ENCODE results near the gene BCAS1. TPM values are rescaled to one million over a fixed set of nuclear protein-coding genes. Genes with fewer than 3 reads are reported as not detected.

The BCAS1 gene
- total RNA-seq, 2 donors from 2014 or later: not detected

DNA sequence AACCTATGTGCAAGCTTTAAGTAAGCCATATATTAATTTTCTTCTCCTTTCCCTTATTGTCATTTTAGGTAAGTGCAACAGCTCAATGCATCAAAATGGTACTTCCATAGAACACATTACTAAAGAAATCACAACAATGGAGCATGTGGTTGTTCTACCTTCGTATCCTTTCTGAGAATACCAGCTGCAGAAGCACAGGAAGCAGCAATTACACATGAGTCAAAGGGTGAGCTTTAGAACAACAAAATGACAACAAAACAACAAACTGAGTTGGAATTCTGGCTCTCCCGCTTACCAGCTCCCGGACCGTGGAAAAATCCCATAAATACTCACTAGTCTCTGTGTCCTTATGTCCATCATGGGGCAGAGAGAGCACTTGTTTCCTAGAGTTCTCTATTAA, 108.9 kb downstream of the BCAS1 start:
- H3K9me3 Mint-ChIP-seq: no peaks in the 10 kb centered on the region
- no peaks in the 10 kb centered on the region for H3K36me3 Mint-ChIP-seq (ENCODE audit: low read depth)
- H3K27ac Mint-ChIP-seq: no peak overlapping the region
- TF ChIP-seq, protein P1, sequence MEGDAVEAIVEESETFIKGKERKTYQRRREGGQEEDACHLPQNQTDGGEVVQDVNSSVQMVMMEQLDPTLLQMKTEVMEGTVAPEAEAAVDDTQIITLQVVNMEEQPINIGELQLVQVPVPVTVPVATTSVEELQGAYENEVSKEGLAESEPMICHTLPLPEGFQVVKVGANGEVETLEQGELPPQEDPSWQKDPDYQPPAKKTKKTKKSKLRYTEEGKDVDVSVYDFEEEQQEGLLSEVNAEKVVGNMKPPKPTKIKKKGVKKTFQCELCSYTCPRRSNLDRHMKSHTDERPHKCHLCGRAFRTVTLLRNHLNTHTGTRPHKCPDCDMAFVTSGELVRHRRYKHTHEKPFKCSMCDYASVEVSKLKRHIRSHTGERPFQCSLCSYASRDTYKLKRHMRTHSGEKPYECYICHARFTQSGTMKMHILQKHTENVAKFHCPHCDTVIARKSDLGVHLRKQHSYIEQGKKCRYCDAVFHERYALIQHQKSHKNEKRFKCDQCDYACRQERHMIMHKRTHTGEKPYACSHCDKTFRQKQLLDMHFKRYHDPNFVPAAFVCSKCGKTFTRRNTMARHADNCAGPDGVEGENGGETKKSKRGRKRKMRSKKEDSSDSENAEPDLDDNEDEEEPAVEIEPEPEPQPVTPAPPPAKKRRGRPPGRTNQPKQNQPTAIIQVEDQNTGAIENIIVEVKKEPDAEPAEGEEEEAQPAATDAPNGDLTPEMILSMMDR (conservative IDR thresholded peaks at IDR 0.05): no peak
- H3K27ac ChIP-seq (ENCODE audit: low read depth, low read length): no peak overlapping the region
- no peak overlapping the region for H3K9ac ChIP-seq (ENCODE audit: extremely low read depth, low read length, poor library complexity, severe bottlenecking)
- no peaks in the 10 kb centered on the region for H3K4me1 Mint-ChIP-seq
- H3K36me3 ChIP-seq (ENCODE audit: control insufficient read depth, insufficient read depth, low read length): no peaks in the 10 kb centered on the region
- no peaks in the 10 kb centered on the region for H3K4me1 ChIP-seq (ENCODE audit: control insufficient read depth, insufficient read depth, low read length)
- no peaks in the 10 kb centered on the region for H3K27me3 ChIP-seq (ENCODE audit: control insufficient read depth, insufficient read depth, low read length, poor library complexity, severe bottlenecking)
- DNase-seq: no peak
- no peaks in the 10 kb centered on the region for H3K27me3 Mint-ChIP-seq (ENCODE audit: insufficient read depth)
- WGBS, 2 experiments (ENCODE audit: insufficient coverage in 1 of 2, insufficient read length in 1 of 2): 56 to 65% methylated on average over 3 to 4 of the region's 4 CpGs
- no peaks in the 10 kb centered on the region for H3K9me3 ChIP-seq (ENCODE audit: control insufficient read depth, low read length)
- H3K4me3 Mint-ChIP-seq: no peak overlapping the region
- no peak overlapping the region for H3K4me3 ChIP-seq (ENCODE audit: low read length)

DNA sequence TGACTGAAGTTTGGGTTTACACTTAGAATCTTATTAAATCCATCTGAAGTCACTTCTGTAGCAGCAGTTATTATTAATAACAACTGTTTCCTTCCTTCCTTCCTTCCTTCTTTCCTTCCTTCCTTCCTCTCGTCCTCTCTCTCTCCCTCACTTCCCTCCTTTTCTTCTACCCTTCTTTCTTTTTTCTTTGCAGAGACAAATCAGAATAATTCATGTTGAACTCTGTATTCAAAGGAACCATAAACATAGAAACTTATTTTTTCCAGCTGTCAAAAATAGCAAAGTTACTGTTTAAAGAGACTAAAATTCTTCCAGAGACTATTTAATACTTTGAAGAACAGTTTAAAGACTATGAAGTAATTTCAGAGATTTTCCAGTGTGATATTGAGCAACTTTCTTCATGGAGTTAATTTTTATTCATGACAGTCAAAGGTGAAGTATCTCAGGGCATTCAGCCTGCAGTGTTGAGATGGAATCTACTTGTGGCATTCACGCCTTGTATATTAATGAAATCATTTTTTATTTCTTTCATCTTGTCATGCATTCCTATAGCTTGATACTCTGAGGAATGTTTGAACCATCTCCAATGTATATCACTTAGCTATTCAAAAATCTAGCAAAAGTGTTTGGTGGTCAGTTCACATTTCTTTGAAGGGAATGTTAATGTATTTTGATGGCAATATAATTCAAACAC, 109.7 kb downstream of the BCAS1 start:
- Histone ChIP-seq H3K4me1 (ENCODE audit: control insufficient read depth, insufficient read depth, low read length) (no peaks in the 10 kb centered on the region), H3K27me3 (ENCODE audit: control insufficient read depth, insufficient read depth, low read length, poor library complexity, severe bottlenecking) (no peaks in the 10 kb centered on the region), H3K27ac (ENCODE audit: low read depth, low read length) (no peak overlapping the region), H3K4me3 (ENCODE audit: low read length) (no peak overlapping the region), H3K36me3 (ENCODE audit: control insufficient read depth, insufficient read depth, low read length) (no peaks in the 10 kb centered on the region), H3K9ac (ENCODE audit: extremely low read depth, low read length, poor library complexity, severe bottlenecking) (no peak overlapping the region), H3K9me3 (ENCODE audit: control insufficient read depth, low read length) (peaks cover 5% of the 10 kb centered on the region)
- Mint-ChIP-seq H3K4me3 (no peak overlapping the region), H3K27ac (no peak overlapping the region), H3K36me3 (ENCODE audit: low read depth) (no peaks in the 10 kb centered on the region), H3K4me1 (no peaks in the 10 kb centered on the region), H3K9me3 (no peaks in the 10 kb centered on the region), H3K27me3 (ENCODE audit: insufficient read depth) (no peaks in the 10 kb centered on the region)
- DNase-seq: no peak
- TF ChIP-seq, protein P1 (conservative IDR thresholded peaks at IDR 0.05): no peak
- WGBS, 2 experiments (ENCODE audit: insufficient coverage in 1 of 2, insufficient read length in 1 of 2): 76 to 89% methylated on average over 1 of the region's 2 CpGs

DNA sequence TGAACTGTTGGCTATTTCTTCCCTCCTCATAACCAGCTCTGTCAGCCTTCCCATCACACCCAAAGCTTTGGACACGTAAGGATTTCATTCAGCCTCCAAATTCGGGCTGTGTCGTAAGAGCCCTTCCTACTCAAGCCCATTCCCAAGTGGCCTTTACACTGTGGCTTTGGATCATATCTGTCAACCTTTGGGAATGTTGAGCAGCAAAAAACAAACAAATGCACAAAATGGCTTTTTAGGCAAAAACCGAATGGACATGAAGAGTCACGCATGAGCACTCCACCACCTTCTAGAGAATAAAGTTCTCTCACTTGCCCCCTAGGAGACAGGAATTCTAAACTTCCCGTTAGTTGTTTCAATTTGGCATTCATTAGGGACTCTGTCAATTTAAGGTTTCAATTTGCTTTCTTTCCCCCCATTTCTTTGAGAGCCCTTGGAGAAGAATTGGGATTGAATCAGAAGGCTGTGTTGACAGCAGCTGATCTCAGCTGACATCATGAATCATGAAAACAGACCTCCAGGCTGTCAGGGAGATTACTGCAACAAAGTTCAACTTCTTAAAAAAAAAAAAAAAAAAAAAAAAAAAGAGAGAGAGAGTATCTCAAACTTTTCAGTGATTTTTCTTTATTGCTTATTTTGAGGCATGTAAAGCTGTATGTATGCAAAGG, 110.3 kb downstream of the BCAS1 start:
- Histone ChIP-seq H3K4me3 (ENCODE audit: low read length) (no peak overlapping the region), H3K36me3 (ENCODE audit: control insufficient read depth, insufficient read depth, low read length) (no peaks in the 10 kb centered on the region), H3K9ac (ENCODE audit: extremely low read depth, low read length, poor library complexity, severe bottlenecking) (no peak overlapping the region), H3K27ac (ENCODE audit: low read depth, low read length) (no peak overlapping the region), H3K9me3 (ENCODE audit: control insufficient read depth, low read length) (peaks cover 5% of the 10 kb centered on the region), H3K27me3 (ENCODE audit: control insufficient read depth, insufficient read depth, low read length, poor library complexity, severe bottlenecking) (no peaks in the 10 kb centered on the region), H3K4me1 (ENCODE audit: control insufficient read depth, insufficient read depth, low read length) (no peaks in the 10 kb centered on the region)
- Mint-ChIP-seq H3K27ac (no peak overlapping the region), H3K4me1 (no peaks in the 10 kb centered on the region), H3K36me3 (ENCODE audit: low read depth) (no peaks in the 10 kb centered on the region), H3K27me3 (ENCODE audit: insufficient read depth) (no peaks in the 10 kb centered on the region), H3K4me3 (no peak overlapping the region), H3K9me3 (no peaks in the 10 kb centered on the region)
- 94 to 97% methylated on average over 6 of the region's 6 CpGs for WGBS, 2 experiments (ENCODE audit: insufficient coverage in 1 of 2, insufficient read length in 1 of 2)
- no peak for DNase-seq
- TF ChIP-seq, protein P1 (conservative IDR thresholded peaks at IDR 0.05): no peak
